SK-N-SH treated with all-trans-retinoic acid at 6 μM for 48 hours (cell line): Measurements from ENCODE around the gene VTI1A.

Experiments
- CREB5 ChIP-seq: fragments of 250-450 bp; sonication (Bioruptor Pico); IDR thresholded peaks from 2 replicates; pipeline ENCODE4 v1.5.1; 2020; ENCODE audit warnings: low read depth, mild to moderate bottlenecking, moderate library complexity
- CSDC2 ChIP-seq: fragments of 250-450 bp; sonication (Bioruptor Pico); IDR thresholded peaks from 2 replicates; pipeline ENCODE4 v1.5.0; 2020; ENCODE audit warnings: mild to moderate bottlenecking, moderate library complexity
- ISL1 ChIP-seq: fragments of 250-450 bp; sonication (Bioruptor Pico); IDR thresholded peaks from 2 replicates; pipeline ENCODE4 v2.1.2; 2022; ENCODE audit warnings: mild to moderate bottlenecking, moderate library complexity
- PATZ1 ChIP-seq: fragments of 250-450 bp; sonication (Bioruptor Pico); IDR thresholded peaks from 2 replicates; pipeline ENCODE4 v1.8.0; 2020; ENCODE audit warnings: mild to moderate bottlenecking, moderate library complexity, borderline replicate concordance
- TOX ChIP-seq: fragments of 250-450 bp; sonication (Bioruptor Pico); IDR thresholded peaks from 2 replicates; pipeline ENCODE4 v1.8.0; 2021; ENCODE audit warnings: mild to moderate bottlenecking, moderate library complexity, borderline replicate concordance
- ZFP30 ChIP-seq: fragments of 450-650 bp; formaldehyde crosslinking; IDR thresholded peaks from 2 replicates; pipeline ENCODE4 v1.5.0; 2022; ENCODE audit warnings: mild to moderate bottlenecking, moderate library complexity

- TF ChIP-seq ISL1 (CRISPR knock-in tag): no peak
- no peak for TF ChIP-seq CSDC2
- TF ChIP-seq ZFP30 (CRISPR knock-in tag): no peak
- no peak for TF ChIP-seq TOX
- no peak for TF ChIP-seq PATZ1
- TF ChIP-seq CREB5 (CRISPR knock-in tag): no peak
Measured at GRCh38 chr10:112832361-112832878, 385.4 kb downstream of the VTI1A start.
